K562 (cell line): ENCODE data around the gene FLT1. TPM values are rescaled to one million over a fixed set of nuclear protein-coding genes. Genes with fewer than 3 reads are reported as not detected.

Source experiments
- ATAC-seq: fragments of 200-7000 bp; cut with Tn5 transposase; 3 replicates; pipeline ENCODE4 v1.9.1; 2020; ENCODE audit warnings: moderate library complexity
- BruUV-seq: library from RNA; stranded (reverse); fragments of 400-500 nt; replicated peaks from 2 replicates; lab custom pipeline; 2021; lab: Mats Ljungman, UMichigan
- CTCF ChIA-PET: fragments of 300-600 bp; formaldehyde crosslinking; extraction: SDS; loops from one replicate; lab custom pipeline; 2021; ENCODE audit warnings: low intra/inter-chr PET ratio; lab: Yijun Ruan, JAX
- POLR2A ChIA-PET: fragments of 300-600, 350-650 bp; sonication (Branson Sonifier 250); formaldehyde crosslinking; extraction: SDS; loops from one replicate; lab custom pipeline; 2021; ENCODE audit warnings: antibody characterized with exemption, inconsistent platforms; lab: Yijun Ruan, JAX
- DNase-seq, 4 experiments: peaks; one replicate each; pipeline versions ENCODE4 v3.0.0 to v3.0.0-alpha.2; 2011 to 2018; ENCODE audit warnings: low spot score in 3 of 4, mixed read lengths in 3 of 4; ENCODE audit errors: extremely low read depth in 1 of 4
- FAIRE-seq: peaks from 2 replicates; lab custom pipeline; 2011; peaks lifted over from hg19 to GRCh38; lab: Jason Lieb, UNC
- H2AFZ ChIP-seq: 2 replicates; pipeline ENCODE4 v1.6.0; 2011; ENCODE audit warnings: low read depth, low read length, control low read depth, inconsistent platforms
- H3K27ac ChIP-seq: fragments of 200-600 bp; 3 replicates; pipeline ENCODE4 v1.8.0; 2011; ENCODE audit warnings: low read depth, mild to moderate bottlenecking, control low read depth, inconsistent platforms, low read length, moderate library complexity, mixed read lengths; ENCODE audit errors: extremely low read depth
- H3K27me3 ChIP-seq, 2 experiments: fragments of 300-600 bp in 1 of 2; 2 replicates in 1 of 2; 3 replicates in 1 of 2; pipeline versions ENCODE4 v1.6.0 to v1.8.0; 2011; ENCODE audit warnings: inconsistent platforms in 2 of 2, low read length in 2 of 2, mild to moderate bottlenecking in 1 of 2, mixed read lengths in 1 of 2, moderate library complexity in 1 of 2; ENCODE audit not compliant: control insufficient read depth in 2 of 2, insufficient read depth in 2 of 2
- H3K36me3 ChIP-seq: fragments of 300-600 bp; 3 replicates; pipeline ENCODE4 v1.8.0; 2011; ENCODE audit warnings: mild to moderate bottlenecking, low read length, inconsistent platforms; ENCODE audit not compliant: control insufficient read depth, insufficient read depth
- H3K4me1 ChIP-seq, 2 experiments: fragments of 200-600 bp in 1 of 2; replicated peaks in 1 of 2; 2 replicates in 1 of 2; 3 replicates in 1 of 2; pipeline versions ENCODE4 v1.5.1 to v1.8.0; 2011; ENCODE audit warnings: inconsistent platforms in 2 of 2, low read length in 2 of 2, mild to moderate bottlenecking in 1 of 2, mixed read lengths in 1 of 2, moderate library complexity in 1 of 2; ENCODE audit not compliant: control insufficient read depth in 2 of 2, insufficient read depth in 2 of 2
- H3K4me2 ChIP-seq: 2 replicates; pipeline ENCODE4 v1.6.1; 2011; ENCODE audit warnings: low read length, control low read depth, inconsistent platforms, mixed read lengths; ENCODE audit not compliant: insufficient read depth
- H3K4me3 ChIP-seq: fragments of 200-600 bp; sonication (generic), shearing (Covaris generic); 2 replicates; pipeline ENCODE4 v1.5.1; 2016; ENCODE audit warnings: control low read depth, inconsistent platforms
- H3K79me2 ChIP-seq: fragments of 200-600 bp; 3 replicates; pipeline ENCODE4 v1.8.0; 2011; ENCODE audit warnings: low read length, inconsistent platforms; ENCODE audit not compliant: control insufficient read depth, insufficient read depth
- H3K9ac ChIP-seq, 2 experiments: 2 replicates each; pipeline versions ENCODE4 v1.6.0 to v1.6.1; 2011; ENCODE audit warnings: low read depth in 2 of 2, low read length in 2 of 2, control low read depth in 1 of 2, inconsistent platforms in 1 of 2, mild to moderate bottlenecking in 1 of 2, mixed read lengths in 1 of 2; ENCODE audit not compliant: insufficient read depth in 1 of 2
- H3K9me1 ChIP-seq: one replicate; pipeline ENCODE4 v1.6.0; 2011; ENCODE audit warnings: inconsistent platforms, mild to moderate bottlenecking, low read length, moderate library complexity; ENCODE audit not compliant: control insufficient read depth, insufficient read depth
- H3K9me3 ChIP-seq: replicated peaks from 2 replicates; pipeline ENCODE4 v1.5.1; 2011; ENCODE audit warnings: low read depth, low read length, inconsistent platforms; ENCODE audit not compliant: control insufficient read depth, insufficient read depth
- H4K20me1 ChIP-seq: replicated peaks from 2 replicates; pipeline ENCODE4 v1.6.1; 2011; ENCODE audit warnings: low read length, inconsistent platforms, mixed read lengths; ENCODE audit not compliant: control insufficient read depth, insufficient read depth
- CHAMP1 ChIP-seq: fragments of 450-650 bp; IDR thresholded peaks from 2 replicates; pipeline ENCODE4 v1.6.1; 2016; ENCODE audit warnings: mild to moderate bottlenecking
- EP300 ChIP-seq: IDR thresholded peaks from 2 replicates; pipeline ENCODE4 v1.6.1; 2012; ENCODE audit warnings: low read length, improper control_type of control experiment
- JUNB ChIP-seq: fragments of 450-650 bp; formaldehyde crosslinking; conservative IDR thresholded peaks from 2 replicates; pipeline ENCODE4 v1.4.0; 2020; ENCODE audit warnings: mild to moderate bottlenecking
- MXD1 ChIP-seq: fragments of 250-450 bp; sonication (Bioruptor Pico); IDR thresholded peaks from 2 replicates; pipeline ENCODE4 v1.8.0; 2021; ENCODE audit warnings: borderline replicate concordance, mild to moderate bottlenecking, moderate library complexity; ENCODE audit not compliant: poor library complexity, severe bottlenecking
- NCOR1 ChIP-seq: fragments of 450-650 bp; IDR thresholded peaks from 2 replicates; pipeline ENCODE4 v1.6.1; 2016; ENCODE audit warnings: mild to moderate bottlenecking, moderate library complexity
- POLR2B ChIP-seq: fragments of 450-650 bp; IDR thresholded peaks from 2 replicates; pipeline ENCODE4 v1.6.1; 2018; ENCODE audit warnings: low read depth; ENCODE audit not compliant: partially characterized antibody
- SOX6 ChIP-seq: fragments of 450-650 bp; IDR thresholded peaks from 2 replicates; pipeline ENCODE4 v1.6.1; 2014; ENCODE audit warnings: mild to moderate bottlenecking
- THRA ChIP-seq: fragments of 450-650 bp; IDR thresholded peaks from 2 replicates; pipeline ENCODE4 v1.6.1; 2017; ENCODE audit warnings: mild to moderate bottlenecking, moderate library complexity
- THRAP3 ChIP-seq: fragments of 450-650 bp; IDR thresholded peaks from 2 replicates; pipeline ENCODE4 v1.6.1; 2016; ENCODE audit warnings: mild to moderate bottlenecking, inconsistent platforms, borderline replicate concordance
- ZKSCAN3 ChIP-seq: fragments of 250-450 bp; sonication (Bioruptor Pico); IDR thresholded peaks from 2 replicates; pipeline ENCODE4 v1.4.0; 2020
- ZNF277 ChIP-seq: fragments of 250-450 bp; sonication (Bioruptor Pico); IDR thresholded peaks from 2 replicates; pipeline ENCODE4 v1.8.0; 2022; ENCODE audit warnings: inconsistent platforms, mild to moderate bottlenecking, moderate library complexity, borderline replicate concordance
- ZNF280A ChIP-seq: fragments of 450-650 bp; IDR thresholded peaks from 2 replicates; pipeline ENCODE4 v1.6.1; 2018; ENCODE audit warnings: mild to moderate bottlenecking, low read depth; ENCODE audit not compliant: partially characterized antibody
- ZNF644 ChIP-seq: fragments of 200-800 bp; sonication (Bioruptor generic); IDR thresholded peaks from 2 replicates; pipeline ENCODE4 v1.6.1; 2016; ENCODE audit warnings: low read depth, missing genetic modification characterization, missing compliant biosample characterization
- ZNF79 ChIP-seq: fragments of 250-450 bp; sonication (Bioruptor Pico); IDR thresholded peaks from 2 replicates; pipeline ENCODE4 v1.4.0; 2020; ENCODE audit warnings: low read depth, mild to moderate bottlenecking, moderate library complexity
- WGBS: fragments of 100-300 bp; shearing (Covaris generic); methylation state at CpG from one replicate; pipeline ENCODE4 v1.1.6; 2016; ENCODE audit warnings: low coverage, mixed read lengths; ENCODE audit not compliant: insufficient coverage; ENCODE audit errors: missing lambda C conversion rate; 5-methylcytosine and 5-hydroxymethylcytosine counted together
- in situ Hi-C: fragments of 300-500 bp; cut with MboI; formaldehyde crosslinking; loops from 4 replicates; pipeline ENCODE4 v1.15.0; 2018; ENCODE audit warnings: inconsistent platforms, mixed read lengths
- intact Hi-C: fragments of 100-400 bp; cut with micrococcal nuclease; formaldehyde crosslinking; loops from 2 replicates; pipeline ENCODE4 v1.14.2; 2022
- polyA plus RNA-seq, 8 experiments: library from polyadenylated mRNA; depleted of rRNA in 4 of 8; stranded (reverse) in 5 of 8; unstranded in 3 of 8; fragments of >200 nt; fragmentation: Nextera tagmentation in 2 of 8; fragmentation: Illumina TruSeq in 1 of 8; extraction: Ambion mirVana in 2 of 8; extraction: Trizol in 1 of 8; gene quantifications; 2 replicates each; pipeline versions ENCODE4 v1.2.1 to v1.2.3, GENCODE V29; 2011 to 2014; ENCODE audit warnings: inconsistent platforms in 1 of 8, missing spikeins in 1 of 8
- total RNA-seq, 7 experiments: library from RNA; depleted of rRNA in 6 of 7; stranded (reverse); fragments of >200 nt in 6 of 7; fragmentation: Illumina TruSeq in 2 of 7; extraction: Trizol in 2 of 7; gene quantifications; 2 replicates each; pipeline versions ENCODE4 v1.2.1 to v1.2.3, GENCODE V29; 2011 to 2021; ENCODE audit warnings: low replicate concordance in 1 of 7

Gene FLT1
- total and polyA plus RNA-seq, 9 of the 15 experiments (the other 6 are each of a cell fraction or from before 2014, with no cell fraction given) = 0.01 to 2.0 (median 0.22) TPM

- no peak for FAIRE-seq
- BruUV-seq = no TSS peak
- no peak overlapping the region for H3K4me2 ChIP-seq
- H3K4me1 ChIP-seq = peaks cover 4 to 21% of the 10 kb centered on the region in 2 experiments; a peak in 4 of 5 replicates
- no peak for ATAC-seq
- H4K20me1 ChIP-seq = no peaks in the 10 kb centered on the region
- in situ Hi-C loops (no loop called here), intact Hi-C loops (no loop called here)
- no peak overlapping the region for H3K27ac ChIP-seq
- H3K9me3 ChIP-seq = peaks cover 15% of the 10 kb centered on the region
- no peak overlapping the region for H2AFZ ChIP-seq
- 100% methylated on average over 1 of the region's 5 CpGs for WGBS
- H3K9ac ChIP-seq = no peak overlapping the region
- H3K27me3 ChIP-seq = no peaks in the 10 kb centered on the region
- POLR2A ChIA-PET = interaction anchor here (0.5 kb wide), 1 partner anchor 63 kb away, joined by 3 read pairs; no protein-coding TSS in a partner anchor
- DNase-seq = no peak
- no peaks in the 10 kb centered on the region for H3K79me2 ChIP-seq
- no peak overlapping the region for H3K4me3 ChIP-seq
- CTCF ChIA-PET = no interaction called here
- H3K9me1 ChIP-seq = no peaks in the 10 kb centered on the region
- H3K36me3 ChIP-seq = no peaks in the 10 kb centered on the region
- TF ChIP-seq MXD1 (no peak), SOX6 (no peak), CHAMP1 (no peak), EP300 (no peak), ZNF280A (no peak), ZNF277 (CRISPR knock-in tag) (no peak), POLR2B (no peak), THRAP3 (no peak), NCOR1 (no peak), ZNF79 (CRISPR knock-in tag) (no peak), JUNB (CRISPR knock-in tag) (no peak), ZNF644 (tag) (no peak), ZKSCAN3 (CRISPR knock-in tag) (no peak), THRA (no peak)
Observed at GRCh38 chr13:28534210-28534609, 39.3 kb upstream of the FLT1 start.
